Measurements from ENCODE around the gene MAPKBP1.

The MAPKBP1 gene

DNA sequence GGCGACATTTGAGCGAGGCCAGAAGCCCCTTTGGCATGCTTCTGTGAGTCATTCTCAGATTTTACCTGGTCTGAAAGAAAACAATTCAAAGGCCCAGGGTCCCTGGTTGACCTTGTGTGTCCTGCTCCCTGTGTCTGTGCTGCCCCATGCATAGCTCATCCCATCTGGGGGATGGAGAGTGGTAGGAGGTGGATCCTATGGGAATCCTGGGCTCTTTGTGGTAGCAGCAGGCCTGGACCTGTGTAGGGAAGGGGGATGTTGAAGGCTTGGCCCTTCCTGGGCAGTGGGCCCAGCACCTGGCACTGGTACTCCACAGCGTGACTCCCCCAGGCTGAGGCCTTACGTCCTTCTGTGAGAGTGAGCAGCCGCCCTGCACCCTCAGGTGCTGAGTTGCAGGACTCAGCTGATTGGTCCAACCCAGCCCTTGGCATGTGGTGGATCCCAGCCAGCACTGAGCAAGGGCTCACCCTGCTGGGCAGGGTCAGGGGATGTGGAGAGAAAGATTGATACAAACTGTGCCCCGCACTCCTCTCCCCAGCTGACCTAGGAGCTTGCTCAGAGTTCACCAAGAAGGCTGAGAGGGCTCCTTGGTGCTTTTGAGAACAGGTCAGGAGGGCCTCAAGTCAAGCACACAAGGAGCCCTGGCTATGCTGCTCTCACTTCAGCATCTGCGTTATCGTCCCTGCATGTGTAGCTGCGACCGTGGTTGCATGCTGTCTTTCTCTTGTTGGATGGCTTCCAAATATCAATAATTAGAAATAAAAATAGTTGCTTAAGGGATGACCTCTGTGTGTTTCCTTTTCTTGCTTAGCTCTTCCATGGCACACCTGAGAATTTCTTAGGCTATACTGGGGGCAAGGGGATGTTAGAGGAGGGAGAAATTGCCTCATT is 32.3 kb downstream of the MAPKBP1 start:
- no peak for DNase-seq

DNA sequence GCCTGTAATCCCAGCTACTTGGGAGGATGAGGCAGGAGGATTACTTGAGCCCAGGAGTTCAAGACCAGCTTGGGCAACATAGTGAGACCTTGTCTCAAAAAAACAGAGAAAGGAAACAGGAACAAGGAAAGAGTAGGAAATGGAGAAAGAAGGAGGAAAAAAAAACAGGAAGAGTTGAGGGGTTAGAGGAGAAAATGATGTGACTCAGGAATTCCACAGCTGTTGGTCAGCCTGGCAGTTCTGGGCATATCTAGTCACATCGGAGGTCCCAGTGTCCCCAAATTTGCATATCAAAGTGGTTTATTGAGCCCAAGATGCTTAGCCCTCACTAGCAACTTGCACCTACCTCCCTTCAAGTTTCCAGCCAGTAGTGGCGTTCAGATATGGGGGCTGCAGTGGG is 34.8 kb downstream of the MAPKBP1 start:
- no peak for DNase-seq

DNA sequence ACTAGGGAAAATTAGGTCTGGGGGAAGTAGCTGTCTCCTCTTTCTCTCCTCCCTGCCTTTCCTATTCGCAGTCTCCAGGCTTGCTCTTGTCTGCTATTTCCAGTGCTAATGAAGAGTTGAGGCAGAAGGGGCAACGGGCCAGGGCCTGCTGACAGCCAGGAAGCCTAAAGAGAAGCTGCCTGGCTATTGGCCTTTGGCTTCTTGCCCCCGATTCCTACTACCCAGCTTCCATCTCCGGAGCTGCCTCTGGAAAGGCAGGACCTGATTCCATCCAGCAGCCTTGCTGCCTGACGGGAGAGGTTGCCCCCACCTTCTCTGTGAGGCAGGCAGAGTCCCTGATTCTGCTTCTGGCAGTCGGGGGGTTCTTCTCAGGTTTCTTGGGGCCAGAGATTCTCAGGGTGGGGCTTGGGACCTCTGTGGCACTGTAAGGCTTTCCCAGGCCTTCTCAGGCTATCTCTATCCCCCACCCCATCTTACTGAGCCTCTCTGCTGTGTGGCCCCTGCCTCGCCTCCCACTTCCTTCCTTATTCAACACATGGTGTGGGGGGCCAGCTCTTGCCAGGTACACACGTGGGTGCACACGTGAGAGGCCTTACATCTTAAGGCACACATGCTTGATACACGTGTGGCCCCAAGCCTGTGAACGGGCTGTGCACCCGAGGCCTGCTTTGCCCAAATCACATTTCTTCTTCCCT is 35.4 kb downstream of the MAPKBP1 start:
- DNase-seq: no peak

DNA sequence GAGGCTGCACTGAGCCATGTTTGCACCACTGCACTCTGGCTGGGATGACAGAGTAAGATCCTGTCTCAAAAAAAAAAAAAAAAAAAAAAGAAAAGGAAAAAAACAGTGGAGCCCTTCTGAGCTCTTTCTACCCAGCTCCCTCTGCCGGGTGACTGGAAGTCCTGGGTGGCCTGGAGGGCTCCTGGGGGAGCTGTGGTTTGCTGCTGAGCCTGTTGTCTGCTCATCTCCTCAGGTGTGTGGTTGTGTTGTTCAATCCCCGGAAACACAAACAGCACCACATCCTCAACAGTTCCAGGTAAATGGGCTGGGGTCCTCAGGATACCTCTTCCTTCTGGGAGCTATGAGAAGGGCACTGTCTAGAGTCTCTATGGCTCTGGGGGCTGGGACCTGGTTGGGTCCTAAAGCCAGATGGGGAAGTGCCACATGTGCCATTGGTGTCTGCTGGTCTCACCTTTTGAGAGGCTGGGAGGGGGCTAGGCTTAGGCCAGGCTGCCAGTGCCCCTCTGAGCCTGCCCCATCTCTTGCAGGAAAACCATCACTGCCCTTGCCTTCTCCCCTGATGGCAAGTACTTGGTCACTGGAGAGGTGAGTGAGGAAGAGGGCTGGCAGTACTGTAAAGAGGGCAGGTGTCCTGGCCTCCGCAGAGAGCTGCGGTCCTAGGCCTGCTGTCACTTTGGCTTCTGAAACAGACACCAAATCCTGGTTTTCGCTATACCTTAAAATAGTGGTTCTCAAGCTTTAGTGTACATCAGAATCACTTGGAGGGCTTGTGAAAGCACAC is 36.6 kb downstream of the MAPKBP1 start:
- DNase-seq: no peak

DNA sequence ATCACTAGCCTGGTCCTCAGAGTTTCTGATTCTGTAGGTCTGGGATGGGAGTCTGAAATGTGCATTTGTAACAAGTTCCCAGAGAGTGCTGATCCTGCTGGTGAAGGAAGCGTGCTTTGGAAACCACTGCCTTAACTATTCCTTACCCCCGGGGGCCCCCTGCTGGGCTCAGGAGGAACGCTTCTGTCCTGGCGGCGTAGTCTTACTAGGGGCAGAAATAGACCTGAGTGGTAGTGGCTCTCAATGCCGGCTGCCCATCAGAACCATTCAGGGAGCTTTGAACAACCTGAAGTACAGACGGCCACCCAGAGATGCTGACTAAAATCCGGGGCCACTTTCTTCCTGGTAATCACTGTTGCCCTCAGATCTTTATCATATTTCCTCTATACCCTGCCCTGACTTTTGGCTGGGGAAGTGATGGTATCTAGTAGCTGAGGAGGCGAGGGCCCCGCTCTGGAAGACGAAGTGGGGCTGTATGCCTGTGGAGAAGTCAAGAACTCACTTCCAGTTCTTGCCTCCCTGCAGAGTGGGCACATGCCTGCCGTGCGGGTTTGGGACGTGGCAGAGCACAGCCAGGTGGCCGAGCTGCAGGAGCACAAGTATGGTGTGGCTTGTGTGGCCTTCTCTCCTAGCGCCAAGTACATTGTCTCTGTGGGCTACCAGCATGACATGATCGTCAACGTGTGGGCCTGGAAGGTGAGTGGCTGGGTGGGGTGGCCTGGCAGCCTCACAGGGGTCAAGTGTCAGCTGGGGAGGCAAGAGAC is 37.3 kb downstream of the MAPKBP1 start:
- DNase-seq: peak; percentile 76

DNA sequence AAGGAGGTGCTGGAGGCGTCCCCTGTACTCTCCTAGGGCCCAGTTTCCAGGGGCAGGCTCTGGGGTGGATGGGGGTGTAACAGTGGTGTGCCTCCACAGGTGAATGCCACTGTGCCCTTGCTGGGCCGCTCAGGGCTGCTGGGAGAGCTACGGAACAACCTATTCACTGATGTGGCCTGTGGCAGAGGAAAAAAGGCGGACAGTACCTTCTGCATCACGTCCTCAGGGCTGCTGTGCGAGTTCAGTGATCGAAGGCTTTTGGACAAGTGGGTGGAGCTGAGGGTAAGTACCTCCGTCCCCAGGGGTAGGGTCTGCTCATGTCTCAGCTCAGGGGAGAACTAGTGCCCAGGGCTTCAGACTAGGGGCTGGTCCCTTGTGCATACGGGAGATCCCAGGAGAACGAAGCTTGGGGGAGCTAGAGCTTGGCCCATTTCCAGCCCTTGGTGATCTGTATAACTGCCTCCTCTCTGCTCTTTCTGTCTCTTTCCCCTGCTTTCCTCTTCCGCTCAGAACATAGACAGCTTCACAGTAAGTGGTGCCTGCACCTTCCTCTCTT is 38.6 kb downstream of the MAPKBP1 start:
- no peak for DNase-seq

DNA sequence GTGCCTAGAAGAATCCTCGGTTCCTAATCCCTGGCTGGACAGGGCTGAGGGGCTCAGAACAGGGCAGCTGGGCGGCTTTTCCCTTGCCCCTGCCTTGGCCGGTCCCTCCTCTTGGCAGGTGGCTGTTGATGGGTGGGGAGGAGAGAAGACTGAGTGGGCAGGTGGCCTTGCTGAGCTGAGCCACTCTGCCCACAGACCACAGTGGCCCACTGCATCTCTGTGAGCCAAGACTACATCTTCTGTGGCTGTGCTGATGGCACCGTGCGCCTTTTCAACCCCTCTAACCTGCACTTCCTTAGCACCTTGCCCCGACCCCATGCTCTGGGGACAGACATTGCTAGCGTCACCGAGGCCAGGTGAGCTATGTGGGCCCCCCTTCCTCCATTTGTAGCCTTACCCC is 39.1 kb downstream of the MAPKBP1 start:
- DNase-seq: no peak

DNA sequence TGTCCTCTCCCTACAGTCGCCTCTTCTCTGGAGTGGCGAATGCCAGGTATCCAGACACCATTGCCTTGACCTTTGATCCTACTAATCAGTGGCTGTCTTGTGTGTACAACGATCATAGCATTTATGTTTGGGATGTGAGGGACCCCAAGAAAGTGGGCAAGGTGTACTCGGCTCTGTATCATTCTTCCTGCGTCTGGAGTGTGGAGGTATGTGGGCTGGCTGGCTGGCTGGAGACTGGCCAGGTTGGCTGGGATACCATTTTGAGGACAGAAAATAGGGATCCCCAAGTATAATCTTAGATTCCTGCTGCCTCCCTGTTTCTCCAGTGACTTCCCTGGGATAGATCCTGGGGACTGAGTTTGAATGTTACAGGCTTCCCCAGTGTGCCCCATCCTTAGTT is 40.2 kb downstream of the MAPKBP1 start:
- no peak for DNase-seq

DNA sequence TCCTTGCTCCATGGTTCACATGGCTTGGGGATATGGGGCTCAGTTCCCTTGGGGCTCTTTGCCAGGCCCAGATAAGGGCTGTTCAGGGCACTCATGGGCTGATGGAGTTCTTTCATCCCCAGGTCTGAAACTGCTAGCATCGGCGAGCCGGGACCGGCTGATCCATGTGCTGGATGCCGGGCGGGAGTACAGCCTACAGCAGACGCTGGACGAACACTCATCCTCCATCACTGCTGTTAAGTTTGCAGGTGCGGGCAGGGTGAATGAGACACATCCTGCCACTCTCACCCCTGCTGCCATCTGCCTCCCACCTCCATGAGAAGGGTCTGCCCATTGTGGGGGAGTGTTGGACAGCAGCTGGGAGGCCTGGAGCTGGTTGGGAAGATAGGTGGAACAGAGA is 42.5 kb downstream of the MAPKBP1 start:
- no peak for DNase-seq

DNA sequence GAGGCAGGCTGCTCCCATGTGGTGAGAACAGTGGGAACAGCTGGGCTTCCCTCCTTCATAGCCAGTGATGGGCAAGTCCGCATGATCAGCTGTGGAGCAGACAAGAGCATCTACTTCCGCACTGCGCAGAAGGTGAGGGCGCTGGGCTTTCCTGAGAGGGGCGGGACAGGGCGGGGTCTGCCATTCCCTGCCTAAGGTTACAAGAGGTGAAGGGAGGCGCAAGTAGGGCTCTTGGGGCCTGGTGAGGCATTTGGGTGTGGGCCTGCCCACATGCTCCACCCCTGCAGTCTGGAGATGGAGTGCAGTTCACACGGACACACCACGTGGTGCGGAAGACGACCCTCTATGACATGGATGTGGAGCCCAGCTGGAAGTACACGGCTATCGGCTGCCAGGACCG is 43.0 kb downstream of the MAPKBP1 start:
- no peak for DNase-seq

DNA sequence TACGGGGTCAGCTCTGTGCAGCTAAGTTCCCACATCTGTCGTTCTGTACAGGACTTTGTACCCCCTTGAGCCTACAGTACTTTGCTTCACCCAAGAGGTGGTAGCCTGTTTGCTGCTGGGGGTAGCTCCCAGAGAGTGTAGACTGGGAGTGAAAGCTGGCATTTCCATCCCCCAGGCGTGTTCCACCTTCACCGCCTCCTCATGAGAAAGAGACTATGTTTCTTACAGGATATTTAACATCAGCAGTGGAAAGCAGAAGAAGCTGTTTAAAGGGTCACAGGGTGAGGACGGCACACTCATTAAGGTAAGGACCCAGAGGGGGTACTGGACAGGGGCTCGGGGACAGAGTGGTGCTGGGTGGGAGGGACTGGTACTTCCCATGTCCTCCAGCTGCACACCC is 43.5 kb downstream of the MAPKBP1 start:
- no peak for DNase-seq

DNA sequence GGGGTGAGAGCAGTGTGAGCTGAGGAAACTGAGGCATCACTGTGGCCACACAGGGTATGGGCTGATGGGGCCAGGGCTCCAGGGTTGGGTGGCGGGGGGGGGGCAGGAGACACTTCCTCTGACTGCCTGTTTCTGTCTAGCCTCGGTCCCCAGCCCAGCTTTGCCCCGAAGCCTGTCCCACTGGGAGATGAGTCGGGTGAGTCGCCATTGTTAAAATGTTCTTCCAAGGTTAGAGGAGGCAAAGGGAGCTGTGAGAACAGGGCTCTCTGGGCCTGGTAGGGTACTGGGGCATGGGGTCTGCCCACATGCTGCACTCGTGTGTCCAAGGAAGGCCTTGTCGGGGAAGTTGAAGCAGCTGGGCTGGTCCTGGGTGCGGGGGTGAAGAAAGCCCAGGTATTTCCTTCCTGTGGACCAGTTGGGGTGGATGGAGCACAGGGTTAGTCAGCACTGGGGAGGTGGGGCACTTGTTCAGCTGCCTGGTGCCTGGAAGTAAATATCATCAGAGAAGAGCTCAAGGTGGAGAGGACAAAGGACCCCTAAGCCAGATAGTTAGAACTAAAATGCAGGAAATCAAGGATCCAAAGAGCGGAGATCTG is 45.3 kb downstream of the MAPKBP1 start:
- DNase-seq: no peak

DNA sequence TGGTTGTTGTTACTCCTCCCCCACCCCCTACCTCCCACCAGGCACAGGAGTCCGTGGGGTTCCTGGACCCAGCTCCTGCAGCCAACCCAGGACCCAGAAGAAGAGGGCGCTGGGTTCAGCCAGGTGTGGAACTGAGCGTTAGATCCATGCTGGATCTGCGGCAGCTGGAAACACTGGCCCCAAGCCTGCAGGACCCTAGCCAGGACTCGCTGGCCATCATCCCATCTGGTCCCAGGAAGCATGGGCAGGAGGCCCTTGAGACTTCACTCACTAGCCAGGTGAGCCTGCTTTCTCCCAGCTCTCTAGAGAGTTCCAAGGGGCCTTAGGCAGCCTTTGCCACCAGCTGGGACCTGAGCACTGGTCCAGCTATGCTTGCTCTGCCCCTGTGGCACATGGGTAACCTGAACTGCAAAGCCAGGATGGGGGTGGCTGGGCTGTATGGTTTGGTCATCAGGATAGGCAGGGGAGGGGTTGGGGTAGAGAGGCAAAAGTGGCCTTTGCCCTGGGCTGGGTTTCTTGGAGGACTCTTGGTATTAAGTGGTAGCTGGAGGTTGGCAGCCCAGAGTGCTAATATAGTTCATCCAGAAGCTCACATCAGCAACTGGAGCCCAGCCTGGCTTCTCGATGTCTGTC is 46.6 kb downstream of the MAPKBP1 start:
- DNase-seq: no peak

DNA sequence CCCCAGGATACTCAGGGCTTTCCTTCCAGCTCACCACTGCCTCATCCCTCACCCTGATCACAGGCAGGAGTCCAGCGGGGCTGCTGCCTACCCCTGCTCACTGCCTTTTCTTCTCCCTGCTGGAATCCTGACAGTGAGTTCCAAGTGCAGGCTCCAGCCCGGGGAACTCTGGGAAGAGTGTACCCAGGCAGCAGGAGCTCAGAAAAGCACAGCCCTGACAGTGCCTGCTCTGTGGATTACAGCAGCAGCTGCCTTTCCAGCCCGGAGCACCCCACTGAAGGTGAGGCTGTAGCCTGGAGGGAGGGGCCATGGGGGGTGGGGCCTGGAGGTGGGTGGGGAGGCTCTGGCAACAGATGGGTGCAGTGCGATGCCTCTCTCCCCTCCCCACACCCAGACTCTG is 47.5 kb downstream of the MAPKBP1 start:
- no peak for DNase-seq

DNA sequence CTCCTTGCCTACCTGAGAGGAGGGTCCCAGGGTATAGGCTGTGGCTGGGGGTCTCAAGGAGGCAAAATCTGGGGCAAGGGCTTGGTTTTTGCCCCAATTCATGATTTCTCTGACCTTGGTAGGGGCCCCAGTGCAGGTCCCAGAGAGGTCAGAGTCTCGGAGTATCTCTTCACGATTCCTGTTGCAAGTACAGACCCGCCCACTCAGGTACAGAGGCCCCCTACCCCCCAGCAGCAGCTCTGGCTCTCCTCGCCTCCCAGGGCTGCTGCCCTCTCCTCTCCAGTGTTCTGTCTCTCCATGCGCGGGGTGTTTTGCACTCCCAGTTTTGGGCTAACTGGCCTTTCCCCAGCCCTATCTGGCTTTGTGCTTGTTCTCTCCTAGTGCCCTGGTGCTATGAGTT is 48.2 kb downstream of the MAPKBP1 start:
- no peak for DNase-seq

DNA sequence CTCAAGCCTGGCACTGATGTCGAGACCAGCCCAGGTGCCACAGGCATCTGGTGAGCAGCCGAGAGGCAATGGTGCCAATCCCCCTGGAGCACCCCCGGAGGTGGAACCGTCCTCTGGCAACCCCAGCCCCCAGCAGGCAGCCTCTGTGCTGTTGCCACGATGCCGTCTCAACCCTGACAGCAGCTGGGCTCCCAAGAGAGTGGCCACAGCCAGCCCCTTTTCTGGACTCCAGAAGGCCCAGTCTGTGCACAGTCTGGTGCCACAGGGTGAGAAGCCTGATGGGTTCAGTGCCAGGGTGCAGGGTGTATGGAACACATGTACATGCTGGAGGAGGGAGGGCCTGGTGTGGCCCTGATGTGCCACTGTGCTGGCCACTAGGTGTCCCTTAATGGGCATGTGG is 48.7 kb downstream of the MAPKBP1 start:
- no peak for DNase-seq

DNA sequence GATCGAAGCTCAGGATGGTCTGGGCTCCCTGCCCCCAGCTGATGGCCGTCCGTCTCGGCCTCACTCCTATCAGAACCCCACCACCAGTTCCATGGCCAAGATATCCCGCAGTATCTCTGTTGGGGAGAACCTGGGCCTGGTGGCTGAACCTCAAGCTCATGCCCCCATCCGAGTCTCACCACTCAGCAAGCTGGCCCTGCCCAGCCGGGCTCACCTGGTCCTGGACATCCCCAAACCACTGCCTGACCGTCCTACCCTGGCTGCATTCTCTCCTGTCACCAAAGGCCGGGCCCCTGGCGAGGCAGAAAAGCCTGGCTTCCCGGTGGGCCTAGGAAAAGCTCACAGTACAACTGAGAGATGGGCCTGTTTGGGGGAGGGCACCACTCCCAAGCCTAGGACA is 49.2 kb downstream of the MAPKBP1 start:
- DNase-seq: no peak

DNA sequence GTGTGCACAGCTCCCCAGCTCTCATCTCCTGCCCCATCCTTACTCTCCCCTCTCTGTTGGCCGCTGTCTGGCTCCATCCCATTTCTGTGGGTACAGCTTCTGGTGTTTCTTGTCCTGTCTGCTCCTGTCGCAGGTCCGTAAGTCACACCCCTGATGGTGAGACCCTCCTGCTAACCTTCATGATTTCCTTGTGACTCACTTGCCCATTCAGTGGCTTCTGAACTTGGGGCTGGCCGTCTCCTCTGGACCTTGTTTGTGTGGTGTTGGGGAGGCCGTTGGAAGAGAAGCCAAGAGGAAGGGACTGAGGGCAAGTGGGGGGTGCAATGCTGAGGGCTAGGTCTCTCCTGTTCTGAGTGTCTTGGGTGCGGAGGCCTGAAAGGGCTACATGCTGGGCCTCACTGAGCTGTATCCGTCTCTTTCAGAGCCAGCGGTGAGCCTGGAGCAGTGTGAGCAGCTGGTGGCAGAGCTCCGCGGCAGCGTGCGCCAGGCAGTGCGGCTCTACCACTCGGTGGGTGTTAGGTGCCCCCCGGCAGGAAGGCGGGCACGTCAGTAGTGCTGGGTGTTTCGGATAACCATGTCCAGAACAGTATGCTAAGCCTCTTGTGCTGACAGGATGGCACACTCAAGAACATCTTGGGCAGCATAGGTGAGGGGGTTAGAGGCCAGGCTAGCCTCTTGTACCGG is 49.9 kb downstream of the MAPKBP1 start:
- no peak for DNase-seq

DNA sequence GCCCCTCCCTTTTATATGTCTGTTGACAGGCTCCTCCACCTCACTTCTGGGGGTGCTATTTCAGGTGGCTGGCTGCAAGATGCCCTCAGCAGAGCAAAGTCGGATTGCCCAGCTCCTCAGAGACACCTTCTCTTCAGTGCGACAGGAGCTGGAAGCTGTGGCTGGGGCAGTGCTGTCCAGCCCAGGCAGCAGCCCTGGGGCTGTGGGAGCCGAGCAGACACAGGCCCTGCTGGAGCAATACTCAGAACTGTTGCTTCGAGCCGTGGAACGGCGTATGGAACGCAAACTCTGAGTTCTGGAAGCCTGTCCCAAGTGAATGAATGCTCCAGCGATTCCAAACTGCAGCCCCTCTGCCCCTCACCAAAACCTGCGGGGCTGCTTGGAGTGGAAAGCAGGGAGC is 50.9 kb downstream of the MAPKBP1 start:
- no peak for DNase-seq

DNA sequence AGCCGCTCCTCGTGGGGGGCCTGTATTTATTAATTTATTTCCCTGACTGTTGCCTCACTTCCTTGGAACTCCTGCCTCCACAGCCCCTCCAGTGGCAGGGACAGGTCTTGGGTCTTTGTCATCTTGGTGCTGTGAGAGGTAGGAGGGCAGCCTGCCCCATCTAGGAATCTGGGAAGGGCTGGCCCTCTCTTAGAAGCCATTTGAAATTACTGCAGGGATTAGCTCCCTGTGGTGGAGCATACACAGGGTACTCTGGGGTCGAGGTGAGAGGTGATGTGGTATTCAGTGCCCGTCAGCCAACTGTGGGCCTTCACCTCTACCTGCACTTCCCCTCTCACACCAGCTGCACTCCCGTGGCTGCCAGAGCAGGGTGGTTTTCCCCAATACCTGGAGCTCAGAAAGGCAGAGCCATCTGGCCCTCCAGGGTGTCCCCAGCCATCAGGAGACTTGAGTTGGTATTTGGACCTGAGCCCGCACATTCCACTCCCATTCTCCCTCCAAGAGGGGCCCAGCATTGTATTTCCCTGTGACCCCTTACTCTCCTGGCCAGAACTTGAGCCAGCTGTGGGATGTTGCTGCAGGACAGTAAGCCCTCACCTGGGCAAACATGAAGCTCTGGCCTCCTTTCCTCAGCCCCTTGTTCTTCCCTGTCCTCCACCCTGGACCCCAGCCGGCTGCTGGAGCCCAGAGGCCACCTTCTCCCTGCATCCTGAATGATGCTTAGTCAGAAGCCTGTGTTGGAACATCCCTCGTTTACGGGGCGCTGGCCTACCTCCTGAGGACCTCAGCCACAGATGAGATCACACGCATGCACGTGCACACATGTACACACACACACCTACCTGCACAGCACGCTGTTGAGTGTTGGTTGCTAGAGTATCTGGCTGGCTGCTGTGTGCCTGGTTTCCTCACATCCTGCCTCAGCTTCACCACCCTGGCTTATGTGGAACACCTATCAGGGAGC is 51.6 kb downstream of the MAPKBP1 start:
- no peak for DNase-seq

Measured in activated CD4-positive, alpha-beta T cell treated with anti-CD3 and anti-CD28 coated beads, Interleukin-2, amount 50 U/mL, for 16 hours (primary cell).